ENCODE data around the gene KLRF2. TPM values are rescaled to one million over a fixed set of nuclear protein-coding genes. Genes with fewer than 3 reads are reported as not detected.

The KLRF2 gene
- polyA plus RNA-seq, 2 of the 4 experiments (the other 2 are of a cell fraction): not detected

- ChIA-PET CTCF (interaction anchor here (0.5 kb wide), 1 partner anchor 11 kb away, joined by 3 read pairs; no protein-coding TSS in a partner anchor), POLR2A (no interaction called here)
- 22% methylated on average over 3 of the region's 3 CpGs for WGBS (ENCODE audit: missing lambda C conversion rate)
- Histone ChIP-seq H3K4me2 (no peak overlapping the region), H3K9me3 (no peaks in the 10 kb centered on the region), H3K4me3 (no peak overlapping the region), H3K4me1 (no peaks in the 10 kb centered on the region), H3K27ac (no peak overlapping the region)
- FAIRE-seq: no peak
- no peak for TF ChIP-seq RCOR1 (IDR thresholded peaks at IDR 0.05; ENCODE audit: low read depth, low read length)
- TF ChIP-seq MAX (IDR thresholded peaks at IDR 0.05): no peak
- no peak for TF ChIP-seq HOXA7 (CRISPR knock-in tag; IDR thresholded peaks at IDR 0.05)
- no peak for TF ChIP-seq NPAS2 (CRISPR knock-in tag; IDR thresholded peaks at IDR 0.05; ENCODE audit: borderline replicate concordance)
- TF ChIP-seq, protein P1, sequence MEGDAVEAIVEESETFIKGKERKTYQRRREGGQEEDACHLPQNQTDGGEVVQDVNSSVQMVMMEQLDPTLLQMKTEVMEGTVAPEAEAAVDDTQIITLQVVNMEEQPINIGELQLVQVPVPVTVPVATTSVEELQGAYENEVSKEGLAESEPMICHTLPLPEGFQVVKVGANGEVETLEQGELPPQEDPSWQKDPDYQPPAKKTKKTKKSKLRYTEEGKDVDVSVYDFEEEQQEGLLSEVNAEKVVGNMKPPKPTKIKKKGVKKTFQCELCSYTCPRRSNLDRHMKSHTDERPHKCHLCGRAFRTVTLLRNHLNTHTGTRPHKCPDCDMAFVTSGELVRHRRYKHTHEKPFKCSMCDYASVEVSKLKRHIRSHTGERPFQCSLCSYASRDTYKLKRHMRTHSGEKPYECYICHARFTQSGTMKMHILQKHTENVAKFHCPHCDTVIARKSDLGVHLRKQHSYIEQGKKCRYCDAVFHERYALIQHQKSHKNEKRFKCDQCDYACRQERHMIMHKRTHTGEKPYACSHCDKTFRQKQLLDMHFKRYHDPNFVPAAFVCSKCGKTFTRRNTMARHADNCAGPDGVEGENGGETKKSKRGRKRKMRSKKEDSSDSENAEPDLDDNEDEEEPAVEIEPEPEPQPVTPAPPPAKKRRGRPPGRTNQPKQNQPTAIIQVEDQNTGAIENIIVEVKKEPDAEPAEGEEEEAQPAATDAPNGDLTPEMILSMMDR (IDR thresholded peaks at IDR 0.05): no peak
- TF ChIP-seq TP53 (CRISPR knock-in tag; IDR thresholded peaks at IDR 0.05): no peak
- no peak for TF ChIP-seq NR3C1 (IDR thresholded peaks at IDR 0.05)
- TF ChIP-seq ESRRA (IDR thresholded peaks at IDR 0.05; ENCODE audit: borderline replicate concordance, low read length): no peak
- TF ChIP-seq CHD4 (IDR thresholded peaks at IDR 0.05; ENCODE audit: borderline replicate concordance): no peak
- TF ChIP-seq FOSL2 (IDR thresholded peaks at IDR 0.05): no peak
- TF ChIP-seq FOSL2 (CRISPR knock-in tag; IDR thresholded peaks at IDR 0.05): no peak
- TF ChIP-seq ZC3H11A (IDR thresholded peaks at IDR 0.05): no peak
- TF ChIP-seq, protein P2, sequence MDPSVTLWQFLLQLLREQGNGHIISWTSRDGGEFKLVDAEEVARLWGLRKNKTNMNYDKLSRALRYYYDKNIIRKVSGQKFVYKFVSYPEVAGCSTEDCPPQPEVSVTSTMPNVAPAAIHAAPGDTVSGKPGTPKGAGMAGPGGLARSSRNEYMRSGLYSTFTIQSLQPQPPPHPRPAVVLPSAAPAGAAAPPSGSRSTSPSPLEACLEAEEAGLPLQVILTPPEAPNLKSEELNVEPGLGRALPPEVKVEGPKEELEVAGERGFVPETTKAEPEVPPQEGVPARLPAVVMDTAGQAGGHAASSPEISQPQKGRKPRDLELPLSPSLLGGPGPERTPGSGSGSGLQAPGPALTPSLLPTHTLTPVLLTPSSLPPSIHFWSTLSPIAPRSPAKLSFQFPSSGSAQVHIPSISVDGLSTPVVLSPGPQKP (IDR thresholded peaks at IDR 0.05; ENCODE audit: low read depth, low read length): no peak
- TF ChIP-seq FOXS1 (CRISPR knock-in tag; IDR thresholded peaks at IDR 0.05): no peak
- TF ChIP-seq POLR2AphosphoS2 (conservative IDR thresholded peaks at IDR 0.05; ENCODE audit: low read length): no peak
- TF ChIP-seq CBX8 (IDR thresholded peaks at IDR 0.05): no peak
- TF ChIP-seq, protein P3, sequence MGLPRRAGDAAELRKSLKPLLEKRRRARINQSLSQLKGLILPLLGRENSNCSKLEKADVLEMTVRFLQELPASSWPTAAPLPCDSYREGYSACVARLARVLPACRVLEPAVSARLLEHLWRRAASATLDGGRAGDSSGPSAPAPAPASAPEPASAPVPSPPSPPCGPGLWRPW (IDR thresholded peaks at IDR 0.05): no peak
- no peak for DNase-seq (ENCODE audit: low read depth in 1 of 2, low spot score in 1 of 2)
- ATAC-seq: no peak
Measured at GRCh38 chr12:9919443-9919842, 38.2 kb downstream of the KLRF2 start.

- H3K4me2 ChIP-seq: no peak overlapping the region
- TF ChIP-seq JUNB (IDR thresholded peaks at IDR 0.05) (no peak), MAZ (IDR thresholded peaks at IDR 0.05; ENCODE audit: borderline replicate concordance, low read depth, low read length) (no peak), FOXS1 (CRISPR knock-in tag; IDR thresholded peaks at IDR 0.05) (no peak), JUN (IDR thresholded peaks at IDR 0.05) (no peak), HOXA7 (CRISPR knock-in tag; IDR thresholded peaks at IDR 0.05) (no peak), ZC3H11A (IDR thresholded peaks at IDR 0.05) (no peak), ATOH8 (CRISPR knock-in tag; IDR thresholded peaks at IDR 0.05; ENCODE audit: low read depth) (no peak), ZNF302 (CRISPR knock-in tag; IDR thresholded peaks at IDR 0.05) (no peak), REST (IDR thresholded peaks at IDR 0.05) (no peak), CHD2 (IDR thresholded peaks at IDR 0.05; ENCODE audit: low read length, partially characterized antibody) (no peak), BHLHE40 (IDR thresholded peaks at IDR 0.05; ENCODE audit: low read depth, low read length) (no peak)
- TF ChIP-seq, protein P4, sequence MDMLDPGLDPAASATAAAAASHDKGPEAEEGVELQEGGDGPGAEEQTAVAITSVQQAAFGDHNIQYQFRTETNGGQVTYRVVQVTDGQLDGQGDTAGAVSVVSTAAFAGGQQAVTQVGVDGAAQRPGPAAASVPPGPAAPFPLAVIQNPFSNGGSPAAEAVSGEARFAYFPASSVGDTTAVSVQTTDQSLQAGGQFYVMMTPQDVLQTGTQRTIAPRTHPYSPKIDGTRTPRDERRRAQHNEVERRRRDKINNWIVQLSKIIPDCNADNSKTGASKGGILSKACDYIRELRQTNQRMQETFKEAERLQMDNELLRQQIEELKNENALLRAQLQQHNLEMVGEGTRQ (IDR thresholded peaks at IDR 0.05): no peak
- TF ChIP-seq, protein P2 (IDR thresholded peaks at IDR 0.05; ENCODE audit: low read depth, low read length): no peak
- FAIRE-seq: no peak
- no peak for DNase-seq (ENCODE audit: low read depth in 1 of 2, low spot score in 1 of 2)
- H3K4me3 ChIP-seq: no peak overlapping the region
- H3K9me3 ChIP-seq: no peaks in the 10 kb centered on the region
- ChIA-PET POLR2A (no interaction called here), CTCF (interaction anchor here (0.5 kb wide), 1 partner anchor 34 kb away, joined by 4 read pairs; no protein-coding TSS in a partner anchor)
- ATAC-seq: no peak
- WGBS (ENCODE audit: missing lambda C conversion rate): 31% methylated on average over 10 of the region's 10 CpGs
- H3K4me1 ChIP-seq: no peaks in the 10 kb centered on the region
- H3K27ac ChIP-seq: no peak overlapping the region
Measured at GRCh38 chr12:9920451-9920850, 39.2 kb downstream of the KLRF2 start.
